GM12878 (cell line): ENCODE results near the gene MAN2B2. TPM values are rescaled to one million over a fixed set of nuclear protein-coding genes. Genes with fewer than 3 reads are reported as not detected.
A peak's percentile ranks its signal among the peaks of the same experiment; 100 is the strongest.

Experiments
- ATAC-seq: fragments of 200-7000 bp; cut with Tn5 transposase; 3 replicates; pipeline ENCODE4 v1.9.1; 2020; ENCODE audit warnings: mild to moderate bottlenecking, moderate library complexity
- BruUV-seq: library from RNA; stranded (reverse); fragments of 400-500 nt; replicated peaks from 2 replicates; lab custom pipeline; 2021; lab: Mats Ljungman, UMichigan
- CTCF ChIA-PET: fragments of 300-600 bp; sonication (Branson Sonifier 250); formaldehyde crosslinking; extraction: SDS; loops from one replicate; lab custom pipeline; 2021; ENCODE audit warnings: inconsistent platforms; lab: Yijun Ruan, JAX
- POLR2A ChIA-PET: fragments of 350-600 bp; formaldehyde crosslinking; extraction: SDS; loops from one replicate; lab custom pipeline; 2021; ENCODE audit warnings: inconsistent platforms; lab: Charles Lee
- RAD21 ChIA-PET: fragments of 300-600 bp; sonication (Branson Sonifier 250); formaldehyde crosslinking; loops from one replicate; lab custom pipeline; 2023; ENCODE audit warnings: antibody characterized with exemption; ENCODE audit not compliant: unreplicated experiment; lab: Charles Lee
- SMC1A ChIA-PET: fragments of 300-600 bp; sonication (Branson Sonifier 250); formaldehyde crosslinking; loops from one replicate; lab custom pipeline; 2023; ENCODE audit not compliant: unreplicated experiment, uncharacterized antibody; lab: Charles Lee
- DNase-seq: peaks from one replicate; pipeline ENCODE4 v3.0.0-alpha.2; 2011; ENCODE audit warnings: low read depth, low spot score
- FAIRE-seq: peaks from 3 replicates; lab custom pipeline; 2011; peaks lifted over from hg19 to GRCh38; lab: Jason Lieb, UNC
- H2AFZ ChIP-seq: 2 replicates; pipeline ENCODE4 v1.6.0; 2011; ENCODE audit warnings: low read depth, low read length, control low read depth; ENCODE audit not compliant: control insufficient read depth
- H3K27ac ChIP-seq: 2 replicates; pipeline ENCODE4 v1.5.1; 2011; ENCODE audit warnings: control low read depth; ENCODE audit not compliant: control insufficient read depth, insufficient read depth
- H3K27me3 ChIP-seq, 2 experiments: replicated peaks in 1 of 2; 2 replicates each; pipeline versions ENCODE4 v1.6.0 to v1.6.1; 2011; ENCODE audit warnings: low read length in 1 of 2; ENCODE audit not compliant: control insufficient read depth in 2 of 2, insufficient read depth in 2 of 2
- H3K36me3 ChIP-seq, 2 experiments: 2 replicates each; pipeline ENCODE4 v1.5.1; 2011; ENCODE audit warnings: low read length in 1 of 2; ENCODE audit not compliant: control insufficient read depth in 2 of 2, insufficient read depth in 2 of 2
- H3K4me1 ChIP-seq: 2 replicates; pipeline ENCODE4 v1.6.1; 2011; ENCODE audit warnings: mild to moderate bottlenecking, low read length, moderate library complexity, mixed read lengths; ENCODE audit not compliant: control insufficient read depth, insufficient read depth
- H3K4me2 ChIP-seq: 2 replicates; pipeline ENCODE4 v1.6.0; 2011; ENCODE audit warnings: control low read depth; ENCODE audit not compliant: control insufficient read depth, insufficient read depth
- H3K4me3 ChIP-seq: fragments of 200-600 bp; sonication (generic); 2 replicates; pipeline ENCODE4 v1.5.1; 2016
- H3K79me2 ChIP-seq: 2 replicates; pipeline ENCODE4 v1.6.0; 2011; ENCODE audit warnings: low read length; ENCODE audit not compliant: control insufficient read depth, insufficient read depth
- H3K9ac ChIP-seq: 2 replicates; pipeline ENCODE4 v1.8.0; 2011; ENCODE audit warnings: low read length, control low read depth, mixed read lengths; ENCODE audit not compliant: control insufficient read depth, insufficient read depth
- H3K9me3 ChIP-seq: replicated peaks from 3 replicates; pipeline ENCODE4 v1.5.1; 2011; ENCODE audit warnings: mild to moderate bottlenecking, low read length; ENCODE audit not compliant: control insufficient read depth, insufficient read depth
- H4K20me1 ChIP-seq: 2 replicates; pipeline ENCODE4 v1.6.0; 2011; ENCODE audit not compliant: control insufficient read depth, insufficient read depth
- EGR1 ChIP-seq, 2 experiments: IDR thresholded peaks; 1 replicate in 1 of 2; 2 replicates in 1 of 2; pipeline ENCODE4 v1.6.1; 2011 to 2012; ENCODE audit warnings: low read depth in 2 of 2, low read length in 2 of 2, borderline replicate concordance in 1 of 2, mild to moderate bottlenecking in 1 of 2, moderate library complexity in 1 of 2
- HDAC2 ChIP-seq: fragments of 200-600 bp; sonication (generic); IDR thresholded peaks from 2 replicates; pipeline ENCODE4 v1.6.1; 2017
- HDAC6 ChIP-seq: fragments of 200-600 bp; sonication (generic); IDR thresholded peaks from one replicate; pipeline ENCODE4 v1.8.0; 2017; ENCODE audit warnings: antibody characterized with exemption; ENCODE audit not compliant: unreplicated experiment
- HDGF ChIP-seq: fragments of 450-650 bp; IDR thresholded peaks from 2 replicates; pipeline ENCODE4 v1.6.1; 2016; ENCODE audit warnings: antibody characterized with exemption
- IKZF2 ChIP-seq, 2 experiments: fragments of 450-650 bp; IDR thresholded peaks; 2 replicates each; pipeline ENCODE4 v1.6.1; 2017; ENCODE audit warnings: mild to moderate bottlenecking in 2 of 2, moderate library complexity in 2 of 2
- KAT2A ChIP-seq: conservative IDR thresholded peaks from 2 replicates; pipeline ENCODE4 v1.6.1; 2011; ENCODE audit warnings: low read depth, low read length; ENCODE audit not compliant: control insufficient read depth
- NRF1 ChIP-seq: conservative IDR thresholded peaks from 2 replicates; pipeline ENCODE4 v1.6.1; 2011; ENCODE audit warnings: mild to moderate bottlenecking, low read depth, low read length, improper control_type of control experiment
- POU2F2 ChIP-seq: IDR thresholded peaks from 3 replicates; pipeline ENCODE4 v1.6.1; 2011; ENCODE audit warnings: low read depth, mild to moderate bottlenecking, low read length, borderline replicate concordance
- RB1 ChIP-seq: fragments of 450-650 bp; formaldehyde crosslinking; IDR thresholded peaks from 2 replicates; pipeline ENCODE4 v1.6.1; 2017; ENCODE audit warnings: mild to moderate bottlenecking, borderline replicate concordance
- SIX5 ChIP-seq: IDR thresholded peaks from 2 replicates; pipeline ENCODE4 v1.6.1; 2011; ENCODE audit warnings: mild to moderate bottlenecking, low read depth, low read length, moderate library complexity; ENCODE audit not compliant: severe bottlenecking
- SKIL ChIP-seq: fragments of 450-650 bp; IDR thresholded peaks from 2 replicates; pipeline ENCODE4 v1.6.1; 2017; ENCODE audit warnings: mild to moderate bottlenecking, low read depth, inconsistent platforms; ENCODE audit not compliant: poor library complexity, severe bottlenecking
- SMC3 ChIP-seq: IDR thresholded peaks from 2 replicates; pipeline ENCODE4 v1.6.1; 2011; ENCODE audit warnings: low read length, improper control_type of control experiment, borderline replicate concordance
- SPI1 ChIP-seq: IDR thresholded peaks from 2 replicates; pipeline ENCODE4 v1.6.1; 2011; ENCODE audit warnings: low read depth, mild to moderate bottlenecking, low read length, moderate library complexity, borderline replicate concordance; ENCODE audit not compliant: insufficient read depth
- SUZ12 ChIP-seq: fragments of 200-600 bp; sonication (generic); IDR thresholded peaks from one replicate; pipeline ENCODE4 v1.6.1; 2018; ENCODE audit warnings: antibody characterized with exemption, mild to moderate bottlenecking; ENCODE audit not compliant: unreplicated experiment
- ZNF687 ChIP-seq: fragments of 450-650 bp; IDR thresholded peaks from 2 replicates; pipeline ENCODE4 v1.6.1; 2017; ENCODE audit warnings: mild to moderate bottlenecking, moderate library complexity
- ZZZ3 ChIP-seq: IDR thresholded peaks from 2 replicates; pipeline ENCODE4 v1.6.1; 2011; ENCODE audit warnings: low read depth; ENCODE audit not compliant: control insufficient read depth, insufficient read length
- WGBS: methylation state at CpG from one replicate; pipeline ENCODE4 v1.1.6; 2016; ENCODE audit warnings: low lambda C conversion rate; ENCODE audit not compliant: insufficient replicate concordance, insufficient coverage; ENCODE audit errors: missing lambda C conversion rate; 5-methylcytosine and 5-hydroxymethylcytosine counted together
- in situ Hi-C: fragments of 300-500 bp; cut with MboI; formaldehyde crosslinking; loops from 9 replicates; pipeline ENCODE4 v1.14.3; 2018; ENCODE audit warnings: mixed read lengths
- intact Hi-C: fragments of 100-400 bp; cut with micrococcal nuclease; formaldehyde crosslinking; loops from one replicate; pipeline ENCODE4 v1.14.2; 2022; ENCODE audit not compliant: unreplicated experiment
- polyA plus RNA-seq, 11 experiments: library from polyadenylated mRNA; depleted of rRNA in 4 of 11; unstranded in 6 of 11; stranded (reverse) in 5 of 11; fragments of >200 nt; fragmentation: Nextera tagmentation in 4 of 11; fragmentation: Illumina TruSeq in 1 of 11; extraction: Ambion mirVana in 4 of 11; extraction: Trizol in 1 of 11; gene quantifications; 1 replicate in 1 of 11; 2 replicates in 10 of 11; pipeline versions ENCODE4 v1.2.1 to v1.2.3, GENCODE V29; 2011 to 2016; ENCODE audit warnings: inconsistent platforms in 2 of 11, missing spikeins in 2 of 11, low read depth in 1 of 11
- total RNA-seq, 4 experiments: library from RNA; depleted of rRNA in 3 of 4; stranded (reverse); fragments of >200 nt in 3 of 4; fragmentation: Illumina TruSeq in 1 of 4; extraction: Trizol in 1 of 4; gene quantifications; 2 replicates each; pipeline versions ENCODE4 v1.2.1 to v1.2.3, GENCODE V29; 2013 to 2021

MAN2B2 gene
- total and polyA plus RNA-seq, 10 of the 15 experiments (the other 5 are each of a cell fraction or from before 2014, with no cell fraction given): 0.47 to 14.5 (median 7.0) TPM

GRCh38 chr4:6575503-6576240, 683 bp downstream of the MAN2B2 start:
- Histone ChIP-seq H2AFZ (peak overlapping the region; percentile 94), H3K9me3 (no peaks in the 10 kb centered on the region), H3K36me3 (peaks cover 0 to 5% of the 10 kb centered on the region in 2 experiments; a peak in 3 of 4 replicates), H3K27me3 (no peaks in the 10 kb centered on the region; a peak in 2 of 4 replicates), H3K79me2 (peaks cover 8% of the 10 kb centered on the region), H3K4me3 (peak overlapping the region; percentile 91), H3K4me2 (peak overlapping the region; percentile 96), H3K27ac (peak overlapping the region; percentile 80), H3K4me1 (peaks cover 12% of the 10 kb centered on the region), H3K9ac (peak overlapping the region; percentile 91), H4K20me1 (no peaks in the 10 kb centered on the region)
- 44% methylated on average over 17 of the region's 17 CpGs for WGBS
- BruUV-seq: no TSS peak
- ATAC-seq (peak; percentile 3; the same call in 2 of the 3 replicates), FAIRE-seq (no peak), DNase-seq (no peak)
- in situ Hi-C loops (no loop called here), intact Hi-C loops (no loop called here)
- POLR2A ChIA-PET: no interaction called here
- SMC1A ChIA-PET: no interaction called here
- CTCF ChIA-PET: interaction anchor here (1.2 to 1.8 kb wide), 2 partner anchors 245 to 298 kb away, joined by 3 to 10 read pairs; no protein-coding TSS in a partner anchor
- RAD21 ChIA-PET: interaction anchor here (0.8 to 1.3 kb wide), 3 partner anchors 99 to 375 kb away, joined by 3 to 4 read pairs (median 3); no protein-coding TSS in a partner anchor
- TF ChIP-seq SMC3 (no peak), ZNF687 (no peak), KAT2A (no peak), HDAC2 (no peak), EGR1 (IDR thresholded peaks at IDR 0.05; ENCODE audit: borderline replicate concordance in 1 of 2, low read depth in 2 of 2, low read length in 2 of 2) (no peak), SKIL (no peak), HDAC6 (no peak), POU2F2 (peak; percentile 8; the same call in 1 of the 3 replicates), HDGF (no peak), ZZZ3 (no peak), NRF1 (no peak), IKZF2 (IDR thresholded peaks at IDR 0.05) (no peak), SPI1 (peak; percentile 36; the same call in 1 of the 2 replicates), SUZ12 (no peak), SIX5 (no peak), RB1 (0 out of 2 replicates have a peak, but pooled peaks have one; percentile 13)
